ENCODE measurements around the gene C1orf226.

- no peak for TF ChIP-seq CTCF (IDR thresholded peaks at IDR 0.05; ENCODE audit: insufficient read depth, low read length, poor library complexity, severe bottlenecking)
- no peak for TF ChIP-seq EZH2phosphoT487 (conservative IDR thresholded peaks at IDR 0.05; ENCODE audit: low read length)
Observed at GRCh38 chr1:162416215-162416614, 34.7 kb downstream of the C1orf226 start.

All from SU-DHL-6 (cell line).